GM20431 (cell line): ENCODE data around the gene PPP1R12A.

Experiments
- in situ Hi-C: fragments of 300-500 bp; cut with MseI, MboI; formaldehyde crosslinking; loops from one replicate; pipeline ENCODE4 v1.15.0; 2020; ENCODE audit warnings: low sequenced_read_pairs; ENCODE audit not compliant: unreplicated experiment

PPP1R12A gene

DNA sequence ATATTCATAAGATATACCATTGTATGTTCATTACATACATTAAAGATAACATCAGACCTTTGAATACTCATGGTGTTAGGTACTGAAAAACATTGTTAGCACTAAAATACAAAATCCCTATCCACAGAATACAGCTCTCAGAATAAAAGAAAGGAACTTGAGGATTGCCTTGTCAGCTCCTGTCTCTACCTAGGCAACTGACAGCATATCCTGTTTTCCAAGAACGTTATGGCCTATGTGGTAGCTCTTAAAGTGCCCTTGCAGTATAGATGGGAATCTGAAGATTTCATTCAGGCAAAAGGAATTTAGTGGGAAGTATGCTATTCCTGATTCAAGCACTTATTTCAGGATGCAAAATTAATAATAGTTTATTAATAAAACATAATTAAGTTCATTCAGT lies 1.8 kb upstream of the PPP1R12A start:
- in situ Hi-C loops = no loop called here

DNA sequence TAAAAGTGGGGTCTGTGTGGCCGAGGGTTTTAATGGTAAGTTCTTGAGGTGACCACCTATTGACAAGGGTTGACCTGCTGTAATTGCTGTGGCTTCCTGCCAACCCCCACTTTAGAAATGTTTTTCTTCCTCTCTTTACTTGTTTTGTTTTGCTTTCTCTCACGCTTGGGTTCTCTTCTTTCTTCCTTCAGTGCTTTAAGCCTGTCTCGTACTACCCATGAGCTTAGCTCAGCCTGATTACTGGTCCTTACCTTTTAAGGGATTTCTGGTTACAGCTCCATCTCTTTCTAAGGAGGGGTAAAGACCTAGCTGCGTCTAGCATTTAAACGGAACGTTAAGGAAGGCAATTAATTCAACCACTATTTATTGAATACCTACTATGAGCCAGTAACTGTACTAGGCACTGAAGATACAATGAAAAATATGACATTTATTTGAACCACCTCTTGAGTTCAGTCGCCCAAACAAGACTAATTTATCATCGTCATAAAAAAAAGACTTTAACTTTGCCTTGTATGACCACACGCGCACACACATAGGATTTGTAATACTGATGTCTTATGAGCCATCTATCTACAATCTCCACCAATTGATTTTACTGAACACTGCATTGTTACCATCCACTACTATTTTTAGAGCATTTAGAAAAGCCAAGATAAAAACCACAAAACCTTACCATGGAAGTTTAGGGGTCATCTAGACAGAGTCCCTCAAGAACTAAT lies 888 bp upstream of the PPP1R12A start:
- in situ Hi-C loops = no loop called here

DNA sequence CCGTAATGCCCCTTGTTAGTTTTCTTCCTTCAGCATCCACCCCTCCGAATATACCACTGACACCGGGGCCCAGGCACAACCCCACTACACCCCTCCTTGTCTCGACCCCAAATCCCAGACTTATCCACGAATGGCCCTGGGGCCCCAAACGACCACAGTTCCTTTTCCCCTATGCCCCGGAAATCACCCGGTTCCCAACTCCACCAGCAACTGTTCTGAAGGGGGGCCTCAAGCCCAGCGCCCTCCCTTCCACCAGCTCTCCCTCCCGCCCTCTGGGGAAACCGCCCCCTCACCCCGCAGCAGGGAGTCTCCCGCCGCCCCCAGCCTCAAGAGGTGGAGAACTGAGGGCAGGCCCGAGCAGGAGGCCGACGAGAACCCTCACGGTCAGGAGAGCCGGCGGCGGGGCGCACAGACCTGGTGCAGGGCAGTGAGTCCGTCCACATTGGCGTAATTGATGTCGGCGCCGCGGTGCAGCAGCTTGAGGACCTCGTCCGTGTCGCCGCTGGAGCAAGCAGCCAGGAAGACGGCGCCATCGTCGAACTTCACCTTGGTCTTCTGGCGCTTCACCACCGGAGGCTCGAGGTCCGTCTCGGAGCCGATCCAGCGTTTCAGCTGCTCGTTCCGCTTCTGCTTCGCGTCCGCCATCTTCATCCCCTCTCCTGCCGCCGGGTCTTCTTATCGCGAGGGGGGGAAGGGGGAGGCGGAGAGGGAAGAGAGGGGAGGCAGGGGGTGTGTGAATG lies 446 bp downstream of the PPP1R12A start:
- in situ Hi-C loops = no loop called here

DNA sequence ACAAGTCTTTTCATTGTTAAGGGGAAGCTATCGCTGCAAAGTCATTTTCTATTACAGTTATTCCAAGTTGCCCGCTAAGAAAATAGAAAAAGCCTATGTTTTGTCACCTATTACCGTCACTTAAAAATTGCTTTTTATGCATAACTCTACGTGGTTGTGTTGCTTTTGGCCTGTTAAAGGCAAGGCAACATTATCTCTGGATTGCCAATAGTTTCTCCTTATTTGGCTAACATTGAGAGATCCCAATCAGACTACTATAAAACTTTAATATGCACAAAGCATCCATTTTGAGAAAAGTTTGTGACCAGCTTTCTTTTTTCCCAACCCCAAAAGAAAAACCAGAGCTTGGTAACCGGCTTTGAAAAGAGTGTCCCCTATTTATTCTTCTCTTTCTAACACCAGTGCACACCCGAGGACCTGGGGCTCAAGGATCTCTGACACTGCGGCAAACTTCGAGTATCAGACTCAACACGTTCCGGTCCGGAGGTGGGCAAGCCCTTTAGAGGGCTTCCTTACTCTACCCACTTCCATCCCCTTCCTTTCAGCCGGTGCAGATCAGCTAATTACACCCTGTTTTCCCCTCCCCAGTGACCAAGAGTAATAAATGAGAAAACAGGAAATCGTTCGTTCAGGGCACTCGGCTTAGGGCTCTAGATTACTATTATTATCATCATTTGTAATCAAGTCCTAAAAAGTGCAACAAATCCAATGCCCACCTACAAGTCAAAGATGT lies 1.2 kb downstream of the PPP1R12A start:
- in situ Hi-C loops = no loop called here

- in situ Hi-C loops = no loop called here
These were observed 1.9 kb downstream of the PPP1R12A start for GRCh38 chr12:79933043-79933442.

- in situ Hi-C loops = no loop called here
These were observed 2.5 kb downstream of the PPP1R12A start for GRCh38 chr12:79932357-79932756.

GRCh38 chr12:79929065-79929464 lies 5.8 kb downstream of the PPP1R12A start:
- in situ Hi-C loops = no loop called here

DNA sequence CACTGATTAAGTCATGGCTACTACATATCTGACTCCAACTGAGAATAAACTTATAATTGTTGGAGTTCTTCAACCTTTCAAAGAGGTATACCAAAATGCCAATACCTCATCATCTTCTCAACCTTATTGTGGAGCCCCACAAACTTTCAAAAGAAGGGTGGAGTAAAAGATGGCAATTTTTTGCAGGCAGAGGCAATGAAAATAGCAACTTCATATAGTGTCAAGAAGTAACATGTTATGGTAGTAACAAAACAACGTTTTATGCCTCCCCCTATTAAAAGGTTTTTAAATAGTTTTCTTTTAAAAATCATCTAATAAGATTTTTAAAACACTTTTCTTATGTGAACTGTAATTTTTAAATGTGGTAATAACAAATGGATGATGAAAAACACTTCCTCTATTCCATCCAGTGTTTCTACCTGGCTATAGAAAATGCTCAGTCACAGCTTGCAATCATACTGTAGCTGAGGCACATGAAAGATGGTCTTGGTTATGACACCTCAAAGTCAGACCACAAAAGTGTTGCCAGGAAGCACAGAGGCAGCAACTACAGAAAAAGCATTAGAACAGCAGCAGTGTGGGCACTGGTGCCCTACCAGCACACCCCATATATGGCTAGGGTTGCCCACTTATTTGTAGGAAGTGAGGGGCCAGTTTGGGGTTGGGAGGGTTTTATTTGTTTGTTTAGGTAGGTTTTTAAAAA lies 7.0 kb downstream of the PPP1R12A start:
- in situ Hi-C loops = no loop called here

- in situ Hi-C loops = no loop called here
These were observed 7.9 kb downstream of the PPP1R12A start for GRCh38 chr12:79926951-79927350.

- in situ Hi-C loops = no loop called here
These were observed 9.4 kb downstream of the PPP1R12A start for GRCh38 chr12:79925492-79925891.

DNA sequence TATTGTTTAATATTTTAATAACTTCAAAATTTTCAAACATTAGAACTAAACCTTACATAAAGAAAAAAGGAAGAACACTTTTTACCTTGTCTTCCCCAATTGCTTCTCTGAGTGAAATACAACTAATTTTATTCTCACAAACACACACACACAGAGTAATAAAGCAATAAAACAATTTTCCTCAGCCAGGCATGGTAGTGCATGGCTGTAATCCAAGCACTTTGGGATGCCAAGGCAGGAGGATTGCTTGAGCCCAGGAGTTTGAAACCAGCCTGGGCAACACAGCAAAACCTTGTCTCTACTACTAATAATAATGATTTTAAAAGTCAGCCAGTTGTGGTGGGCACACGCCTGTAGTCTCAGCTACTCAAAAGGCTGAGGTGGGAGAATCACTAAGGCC lies 13.1 kb downstream of the PPP1R12A start:
- in situ Hi-C loops = no loop called here

DNA sequence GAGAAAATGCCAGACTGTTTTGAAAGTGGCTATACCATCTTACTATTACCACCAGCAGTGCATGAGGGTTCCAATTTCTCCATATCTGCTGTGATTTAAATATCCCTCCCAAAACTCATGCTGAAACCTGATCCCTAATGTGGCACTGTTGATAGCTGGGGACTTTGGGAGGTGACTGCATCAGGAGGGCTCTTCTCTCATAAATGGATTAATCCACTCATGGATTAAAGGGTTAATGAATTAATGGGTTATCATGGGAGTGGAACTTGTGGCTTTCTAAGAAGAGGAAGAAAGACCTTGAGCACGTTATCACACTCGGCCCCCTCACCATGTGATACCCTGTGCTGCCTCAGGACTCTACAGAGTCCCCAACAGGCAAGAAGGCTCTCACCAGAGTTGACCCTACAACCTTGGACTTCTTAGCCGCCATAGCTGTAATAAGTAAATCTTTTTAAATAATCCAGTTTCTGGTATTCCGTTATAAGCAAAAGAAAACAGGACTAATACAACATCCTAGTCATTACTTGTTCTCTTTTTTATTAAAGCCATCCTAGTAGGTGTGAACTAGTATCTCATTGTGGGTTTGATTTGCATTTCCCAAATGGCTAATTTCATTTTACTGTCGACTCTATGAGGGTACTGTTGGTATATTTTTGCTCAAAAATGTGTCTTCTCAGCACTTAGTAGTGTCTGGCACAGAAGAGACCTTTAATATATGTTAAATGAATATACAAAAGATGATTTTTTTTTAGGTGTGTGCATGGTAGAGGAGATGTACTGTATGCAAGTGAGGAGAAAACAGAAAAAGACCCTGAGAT lies 14.3 kb downstream of the PPP1R12A start:
- in situ Hi-C loops = no loop called here

- in situ Hi-C loops = no loop called here
These were observed 15.1 kb downstream of the PPP1R12A start for GRCh38 chr12:79919762-79920161.

DNA sequence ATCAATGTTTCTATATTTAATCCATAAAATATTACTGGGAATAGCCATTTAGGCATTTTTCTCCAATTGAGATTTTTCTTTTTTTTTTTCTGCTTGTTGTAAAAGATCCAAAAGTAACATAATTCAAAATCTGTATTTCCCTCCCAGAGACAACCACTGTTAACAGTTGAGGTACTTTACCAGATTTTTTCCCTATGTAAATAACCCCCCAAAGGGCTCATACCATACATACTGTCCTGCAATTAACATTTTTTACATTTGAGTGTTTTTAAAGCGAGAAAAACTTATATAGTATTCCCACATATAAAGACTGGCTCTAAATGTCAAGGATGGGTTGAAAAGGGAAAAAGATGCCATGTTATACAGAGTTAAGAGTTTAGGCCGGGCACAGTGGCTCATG lies 18.1 kb downstream of the PPP1R12A start:
- in situ Hi-C loops = no loop called here

DNA sequence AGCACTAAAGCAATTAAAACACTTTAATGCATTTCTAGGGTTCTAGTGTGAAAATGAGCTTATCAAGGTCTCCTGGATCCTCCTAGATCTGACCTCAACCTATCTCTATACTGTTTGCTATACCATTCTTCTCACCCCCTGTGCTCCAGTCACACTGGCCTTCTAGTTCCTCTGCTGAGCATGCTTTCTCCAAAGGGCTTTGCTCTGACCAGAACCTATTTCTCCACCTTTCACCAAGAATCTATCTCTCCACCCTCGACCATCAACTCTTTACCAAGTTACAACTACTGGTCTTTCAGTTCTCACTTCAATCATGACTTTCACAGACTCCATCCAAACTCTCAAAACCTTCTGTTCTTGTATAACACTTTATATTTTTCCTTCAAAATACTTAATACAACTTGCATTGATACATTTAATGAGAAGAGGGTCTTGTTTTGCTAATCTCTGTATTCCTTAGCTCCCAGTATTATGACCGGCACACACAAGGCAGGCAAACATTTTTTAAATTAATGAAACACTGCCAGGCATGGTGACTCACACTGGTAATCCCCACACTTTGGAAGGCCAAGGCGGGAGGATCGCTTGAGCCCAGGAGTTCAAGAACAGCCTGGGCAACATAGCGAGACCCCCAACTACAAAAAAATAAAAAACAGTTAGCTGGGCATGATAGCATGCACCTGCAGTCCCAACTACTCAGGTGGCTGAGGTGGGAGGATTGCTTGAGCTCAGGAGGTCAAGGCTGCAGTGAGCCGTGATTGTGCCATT lies 22.8 kb downstream of the PPP1R12A start:
- in situ Hi-C loops = no loop called here

DNA sequence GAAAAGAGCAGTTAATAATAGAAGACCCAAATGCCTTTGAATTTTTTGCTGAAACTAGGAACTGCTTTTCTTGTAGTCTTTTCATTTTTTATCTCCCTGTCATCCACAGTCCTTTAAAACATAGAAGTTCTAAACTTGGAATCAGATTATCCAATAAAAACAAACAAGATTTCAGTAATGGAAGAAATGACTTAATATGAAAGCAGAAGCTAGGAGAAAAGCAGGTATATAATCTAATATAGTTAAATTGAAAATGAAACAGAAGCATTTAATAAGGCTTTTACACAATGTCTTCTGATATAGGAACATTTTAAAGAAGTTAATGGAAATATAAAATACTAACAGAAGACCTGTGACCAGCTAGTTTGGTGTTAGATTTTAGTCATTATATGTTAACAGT lies 26.5 kb downstream of the PPP1R12A start:
- in situ Hi-C loops = no loop called here

GRCh38 chr12:79901506-79901905 lies 33.4 kb downstream of the PPP1R12A start:
- in situ Hi-C loops = no loop called here

GRCh38 chr12:79900951-79901350 lies 33.9 kb downstream of the PPP1R12A start:
- in situ Hi-C loops = no loop called here

GRCh38 chr12:79900199-79900598 lies 34.7 kb downstream of the PPP1R12A start:
- in situ Hi-C loops = no loop called here
